ENCODE results near the gene SLC27A6. TPM values are rescaled to one million over a fixed set of nuclear protein-coding genes. Genes with fewer than 3 reads are reported as not detected.

The SLC27A6 gene
- total and polyA plus RNA-seq, 2 donors (not counting 1 experiment from before 2014, with no cell fraction given), result 0.08 to 0.17 TPM

- Histone ChIP-seq H3K27ac (ENCODE audit: insufficient read depth, low read length) (no peak overlapping the region), H2AFZ (ENCODE audit: low read length) (no peak overlapping the region), H3K4me3 (replicated peaks in 1 of 4; ENCODE audit: control extremely low read depth in 1 of 4, insufficient read depth in 1 of 4, low read depth in 3 of 4, low read length in 4 of 4) (no peak overlapping the region), H3K79me2 (ENCODE audit: control insufficient read depth, insufficient read depth, low read length) (no peaks in the 10 kb centered on the region), H3K36me3 (ENCODE audit: control insufficient read depth, insufficient read depth, low read length) (no peaks in the 10 kb centered on the region), H3K27me3 (ENCODE audit: control insufficient read depth, insufficient read depth, low read length) (no peaks in the 10 kb centered on the region), H3K9me3 (ENCODE audit: control insufficient read depth, insufficient read depth, low read depth, low read length) (no peaks in the 10 kb centered on the region), H3K4me1 (ENCODE audit: control insufficient read depth, extremely low read depth, insufficient read depth, low read length) (no peaks in the 10 kb centered on the region), H3K4me2 (ENCODE audit: extremely low read depth, insufficient read depth, low read length) (no peak overlapping the region), H3K9ac (ENCODE audit: insufficient read depth, low read length) (no peak overlapping the region), H4K20me1 (ENCODE audit: control insufficient read depth, extremely low read depth, insufficient read depth, low read length) (no peaks in the 10 kb centered on the region)
- no peak for TF ChIP-seq EZH2 (IDR thresholded peaks at IDR 0.05; ENCODE audit: low read length, missing control alignments)
- no peak for TF ChIP-seq CTCF (conservative IDR thresholded peaks at IDR 0.05 in 1 of 2, IDR thresholded peaks at IDR 0.05 in 1 of 2; ENCODE audit: low read depth in 1 of 2, low read length in 2 of 2)
- DNase-seq (ENCODE audit: low read depth in 2 of 2), result no peak
Observed at GRCh38 chr5:128966375-128966774, 1.1 kb downstream of the SLC27A6 start.

- no peaks in the 10 kb centered on the region for H3K9me3 ChIP-seq (ENCODE audit: control insufficient read depth, insufficient read depth, low read depth, low read length)
- no peaks in the 10 kb centered on the region for H3K27me3 ChIP-seq (ENCODE audit: control insufficient read depth, insufficient read depth, low read length)
- H3K79me2 ChIP-seq (ENCODE audit: control insufficient read depth, insufficient read depth, low read length), result no peaks in the 10 kb centered on the region
- H3K27ac ChIP-seq (ENCODE audit: insufficient read depth, low read length), result no peak overlapping the region
- no peak for DNase-seq (ENCODE audit: low read depth in 2 of 2)
- H3K4me3 ChIP-seq (replicated peaks in 1 of 4; ENCODE audit: control extremely low read depth in 1 of 4, insufficient read depth in 1 of 4, low read depth in 3 of 4, low read length in 4 of 4), result no peak overlapping the region
- no peaks in the 10 kb centered on the region for H3K4me1 ChIP-seq (ENCODE audit: control insufficient read depth, extremely low read depth, insufficient read depth, low read length)
- H4K20me1 ChIP-seq (ENCODE audit: control insufficient read depth, extremely low read depth, insufficient read depth, low read length), result no peaks in the 10 kb centered on the region
- no peaks in the 10 kb centered on the region for H3K36me3 ChIP-seq (ENCODE audit: control insufficient read depth, insufficient read depth, low read length)
- H3K9ac ChIP-seq (ENCODE audit: insufficient read depth, low read length), result no peak overlapping the region
- H2AFZ ChIP-seq (ENCODE audit: low read length), result no peak overlapping the region
- TF ChIP-seq CTCF (conservative IDR thresholded peaks at IDR 0.05 in 1 of 2, IDR thresholded peaks at IDR 0.05 in 1 of 2; ENCODE audit: low read depth in 1 of 2, low read length in 2 of 2) (no peak), EZH2 (IDR thresholded peaks at IDR 0.05; ENCODE audit: low read length, missing control alignments) (no peak)
- no peak overlapping the region for H3K4me2 ChIP-seq (ENCODE audit: extremely low read depth, insufficient read depth, low read length)
Observed at GRCh38 chr5:128966846-128967245, 1.6 kb downstream of the SLC27A6 start.

DNA sequence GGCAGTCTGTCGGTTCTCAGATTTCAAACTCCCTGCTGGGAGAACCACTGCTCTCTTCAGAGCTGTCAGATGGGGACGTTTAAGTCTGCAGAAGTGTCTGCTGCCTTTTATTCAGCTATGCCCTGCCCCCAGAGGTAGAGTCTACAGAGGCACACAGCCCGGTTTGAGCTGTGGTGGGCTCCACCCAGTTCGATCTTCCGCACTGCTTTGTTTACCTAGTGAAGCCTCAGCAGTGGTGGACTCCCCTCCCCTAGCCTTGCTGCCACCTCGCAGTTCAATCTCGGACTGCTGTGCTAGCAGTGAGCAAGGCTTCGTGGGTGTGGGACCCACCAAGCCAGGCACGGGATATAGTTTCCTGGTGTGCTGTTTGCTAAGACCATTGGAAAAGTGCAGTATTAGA is 8.0 kb downstream of the SLC27A6 start:
- no peak for DNase-seq (ENCODE audit: low read depth in 2 of 2)
- Histone ChIP-seq H3K36me3 (ENCODE audit: control insufficient read depth, insufficient read depth, low read length) (no peaks in the 10 kb centered on the region), H3K4me1 (ENCODE audit: control insufficient read depth, extremely low read depth, insufficient read depth, low read length) (no peaks in the 10 kb centered on the region), H2AFZ (ENCODE audit: low read length) (no peak overlapping the region), H3K4me2 (ENCODE audit: extremely low read depth, insufficient read depth, low read length) (no peak overlapping the region), H3K9me3 (ENCODE audit: control insufficient read depth, insufficient read depth, low read depth, low read length) (no peaks in the 10 kb centered on the region), H3K27ac (ENCODE audit: insufficient read depth, low read length) (no peak overlapping the region), H3K27me3 (ENCODE audit: control insufficient read depth, insufficient read depth, low read length) (no peaks in the 10 kb centered on the region), H3K9ac (ENCODE audit: insufficient read depth, low read length) (no peak overlapping the region), H3K79me2 (ENCODE audit: control insufficient read depth, insufficient read depth, low read length) (no peaks in the 10 kb centered on the region), H4K20me1 (ENCODE audit: control insufficient read depth, extremely low read depth, insufficient read depth, low read length) (no peaks in the 10 kb centered on the region), H3K4me3 (replicated peaks in 1 of 4; ENCODE audit: control extremely low read depth in 1 of 4, insufficient read depth in 1 of 4, low read depth in 3 of 4, low read length in 4 of 4) (no peak overlapping the region)
- no peak for TF ChIP-seq CTCF (conservative IDR thresholded peaks at IDR 0.05 in 1 of 2, IDR thresholded peaks at IDR 0.05 in 1 of 2; ENCODE audit: low read depth in 1 of 2, low read length in 2 of 2)
- TF ChIP-seq EZH2 (IDR thresholded peaks at IDR 0.05; ENCODE audit: low read length, missing control alignments), result no peak

Measured in fibroblast of lung (primary cell).